HepG2 (cell line): ENCODE measurements around the gene PCP4L1. TPM values are rescaled to one million over a fixed set of nuclear protein-coding genes. Genes with fewer than 3 reads are reported as not detected.

Experiments
- DBP ChIP-seq: sonication (generic); formaldehyde crosslinking; IDR thresholded peaks from 2 replicates; pipeline ENCODE4 v1.4.0; 2020; ENCODE audit warnings: missing genetic modification reagents; ENCODE audit errors: not compliant biosample characterization
- DRAP1 ChIP-seq: IDR thresholded peaks from 2 replicates; pipeline ENCODE4 v1.6.1; 2016; ENCODE audit warnings: missing genetic modification reagents, missing compliant biosample characterization
- NR2C2 ChIP-seq: sonication (generic); formaldehyde crosslinking; IDR thresholded peaks from 2 replicates; pipeline ENCODE4 v1.4.0; 2020; ENCODE audit warnings: missing genetic modification reagents, mild to moderate bottlenecking, moderate library complexity, borderline replicate concordance
- RXRB ChIP-seq: IDR thresholded peaks from 2 replicates; pipeline ENCODE4 v1.6.1; 2016; ENCODE audit warnings: borderline replicate concordance, missing genetic modification reagents, missing compliant biosample characterization
- SRF ChIP-seq: IDR thresholded peaks from 2 replicates; pipeline ENCODE4 v1.6.1; 2011; ENCODE audit warnings: mild to moderate bottlenecking, low read depth, low read length, moderate library complexity
- ZKSCAN8 ChIP-seq: IDR thresholded peaks from 2 replicates; pipeline ENCODE4 v1.6.1; 2016; ENCODE audit warnings: borderline replicate concordance, missing genetic modification reagents, missing compliant biosample characterization
- ZNF232 ChIP-seq: sonication (generic); formaldehyde crosslinking; IDR thresholded peaks from 2 replicates; pipeline ENCODE4 v1.4.0; 2020; ENCODE audit warnings: missing genetic modification reagents, borderline replicate concordance
- ZNF761 ChIP-seq: sonication (generic); formaldehyde crosslinking; conservative IDR thresholded peaks from 2 replicates; pipeline ENCODE4 v1.4.0; 2020; ENCODE audit warnings: mild to moderate bottlenecking, missing genetic modification reagents
- ZNF781 ChIP-seq: sonication (generic); formaldehyde crosslinking; IDR thresholded peaks from 2 replicates; pipeline ENCODE4 v1.5.1; 2020; ENCODE audit warnings: borderline replicate concordance, mild to moderate bottlenecking, missing genetic modification reagents; ENCODE audit errors: not compliant biosample characterization
- polyA plus RNA-seq, 8 experiments: library from polyadenylated mRNA; depleted of rRNA in 3 of 8; stranded (reverse) in 7 of 8; unstranded in 1 of 8; fragments of >200 nt; fragmentation: Illumina TruSeq in 4 of 8; extraction: Trizol in 4 of 8; gene quantifications; 2 replicates each; pipeline versions ENCODE4 v1.2.1 to v1.2.3, GENCODE V29; 2011 to 2016; ENCODE audit warnings: low read depth in 4 of 8, missing spikeins in 1 of 8, mixed read lengths in 1 of 8; ENCODE audit not compliant: insufficient read depth in 1 of 8
- total RNA-seq, 5 experiments: library from RNA; depleted of rRNA; stranded (reverse); fragments of >200 nt; fragmentation: Illumina TruSeq; extraction: Trizol; gene quantifications; 2 replicates each; pipeline ENCODE4 v1.2.3, GENCODE V29; 2016; ENCODE audit warnings: low read depth in 1 of 5
- TF ChIP-seq, protein P1 (sequence below), 2 experiments: fragments of 450-650 bp in 1 of 2; sonication (generic) in 1 of 2; formaldehyde crosslinking in 1 of 2; IDR thresholded peaks; 2 replicates each; pipeline versions ENCODE4 v1.6.1 to v1.8.0; 2016 to 2022; ENCODE audit warnings: antibody characterized with exemption in 1 of 2, mild to moderate bottlenecking in 1 of 2, missing genetic modification reagents in 1 of 2
- TF ChIP-seq, protein P2 (sequence below): sonication (generic); formaldehyde crosslinking; IDR thresholded peaks from 2 replicates; pipeline ENCODE4 v1.4.0; 2020; ENCODE audit warnings: mild to moderate bottlenecking, missing genetic modification reagents

Gene PCP4L1
- total and polyA plus RNA-seq, 2 of the 13 experiments (the other 11 are each of a cell fraction or from before 2014, with no cell fraction given) = 0.28 TPM; not detected in 1

- TF ChIP-seq, protein P1, sequence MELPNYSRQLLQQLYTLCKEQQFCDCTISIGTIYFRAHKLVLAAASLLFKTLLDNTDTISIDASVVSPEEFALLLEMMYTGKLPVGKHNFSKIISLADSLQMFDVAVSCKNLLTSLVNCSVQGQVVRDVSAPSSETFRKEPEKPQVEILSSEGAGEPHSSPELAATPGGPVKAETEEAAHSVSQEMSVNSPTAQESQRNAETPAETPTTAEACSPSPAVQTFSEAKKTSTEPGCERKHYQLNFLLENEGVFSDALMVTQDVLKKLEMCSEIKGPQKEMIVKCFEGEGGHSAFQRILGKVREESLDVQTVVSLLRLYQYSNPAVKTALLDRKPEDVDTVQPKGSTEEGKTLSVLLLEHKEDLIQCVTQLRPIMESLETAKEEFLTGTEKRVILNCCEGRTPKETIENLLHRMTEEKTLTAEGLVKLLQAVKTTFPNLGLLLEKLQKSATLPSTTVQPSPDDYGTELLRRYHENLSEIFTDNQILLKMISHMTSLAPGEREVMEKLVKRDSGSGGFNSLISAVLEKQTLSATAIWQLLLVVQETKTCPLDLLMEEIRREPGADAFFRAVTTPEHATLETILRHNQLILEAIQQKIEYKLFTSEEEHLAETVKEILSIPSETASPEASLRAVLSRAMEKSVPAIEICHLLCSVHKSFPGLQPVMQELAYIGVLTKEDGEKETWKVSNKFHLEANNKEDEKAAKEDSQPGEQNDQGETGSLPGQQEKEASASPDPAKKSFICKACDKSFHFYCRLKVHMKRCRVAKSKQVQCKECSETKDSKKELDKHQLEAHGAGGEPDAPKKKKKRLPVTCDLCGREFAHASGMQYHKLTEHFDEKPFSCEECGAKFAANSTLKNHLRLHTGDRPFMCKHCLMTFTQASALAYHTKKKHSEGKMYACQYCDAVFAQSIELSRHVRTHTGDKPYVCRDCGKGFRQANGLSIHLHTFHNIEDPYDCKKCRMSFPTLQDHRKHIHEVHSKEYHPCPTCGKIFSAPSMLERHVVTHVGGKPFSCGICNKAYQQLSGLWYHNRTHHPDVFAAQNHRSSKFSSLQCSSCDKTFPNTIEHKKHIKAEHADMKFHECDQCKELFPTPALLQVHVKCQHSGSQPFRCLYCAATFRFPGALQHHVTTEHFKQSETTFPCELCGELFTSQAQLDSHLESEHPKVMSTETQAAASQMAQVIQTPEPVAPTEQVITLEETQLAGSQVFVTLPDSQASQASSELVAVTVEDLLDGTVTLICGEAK (IDR thresholded peaks at IDR 0.05) = no peak
- TF ChIP-seq, protein P1 (CRISPR knock-in tag; IDR thresholded peaks at IDR 0.05) = no peak
- peak; percentile 21; the same call in 1 of the 2 replicates for TF ChIP-seq RXRB (CRISPR knock-in tag)
- no peak for TF ChIP-seq ZNF781 (CRISPR knock-in tag)
- TF ChIP-seq NR2C2 (CRISPR knock-in tag) = no peak
- TF ChIP-seq ZNF761 (CRISPR knock-in tag) = no peak
- TF ChIP-seq ZNF232 (CRISPR knock-in tag) = no peak
- TF ChIP-seq, protein P2, sequence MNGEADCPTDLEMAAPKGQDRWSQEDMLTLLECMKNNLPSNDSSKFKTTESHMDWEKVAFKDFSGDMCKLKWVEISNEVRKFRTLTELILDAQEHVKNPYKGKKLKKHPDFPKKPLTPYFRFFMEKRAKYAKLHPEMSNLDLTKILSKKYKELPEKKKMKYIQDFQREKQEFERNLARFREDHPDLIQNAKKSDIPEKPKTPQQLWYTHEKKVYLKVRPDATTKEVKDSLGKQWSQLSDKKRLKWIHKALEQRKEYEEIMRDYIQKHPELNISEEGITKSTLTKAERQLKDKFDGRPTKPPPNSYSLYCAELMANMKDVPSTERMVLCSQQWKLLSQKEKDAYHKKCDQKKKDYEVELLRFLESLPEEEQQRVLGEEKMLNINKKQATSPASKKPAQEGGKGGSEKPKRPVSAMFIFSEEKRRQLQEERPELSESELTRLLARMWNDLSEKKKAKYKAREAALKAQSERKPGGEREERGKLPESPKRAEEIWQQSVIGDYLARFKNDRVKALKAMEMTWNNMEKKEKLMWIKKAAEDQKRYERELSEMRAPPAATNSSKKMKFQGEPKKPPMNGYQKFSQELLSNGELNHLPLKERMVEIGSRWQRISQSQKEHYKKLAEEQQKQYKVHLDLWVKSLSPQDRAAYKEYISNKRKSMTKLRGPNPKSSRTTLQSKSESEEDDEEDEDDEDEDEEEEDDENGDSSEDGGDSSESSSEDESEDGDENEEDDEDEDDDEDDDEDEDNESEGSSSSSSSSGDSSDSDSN (CRISPR knock-in tag) = peak; percentile 11; the same call in 1 of the 2 replicates
- TF ChIP-seq SRF = no peak
- TF ChIP-seq DRAP1 (CRISPR knock-in tag) = peak; percentile 40; the same call in 1 of the 2 replicates
- TF ChIP-seq ZKSCAN8 (CRISPR knock-in tag) = no peak
- no peak for TF ChIP-seq DBP (CRISPR knock-in tag)
Observed at GRCh38 chr1:161216945-161217712, 41.4 kb upstream of the PCP4L1 start (continued).
